ENCODE data around the gene CRY1.
"Not testable (repeated sequence)": the region's sequence is repeated elsewhere in the genome, so short reads cannot be mapped to it uniquely, and the experiment has no call there.

CRY1 gene

DNA sequence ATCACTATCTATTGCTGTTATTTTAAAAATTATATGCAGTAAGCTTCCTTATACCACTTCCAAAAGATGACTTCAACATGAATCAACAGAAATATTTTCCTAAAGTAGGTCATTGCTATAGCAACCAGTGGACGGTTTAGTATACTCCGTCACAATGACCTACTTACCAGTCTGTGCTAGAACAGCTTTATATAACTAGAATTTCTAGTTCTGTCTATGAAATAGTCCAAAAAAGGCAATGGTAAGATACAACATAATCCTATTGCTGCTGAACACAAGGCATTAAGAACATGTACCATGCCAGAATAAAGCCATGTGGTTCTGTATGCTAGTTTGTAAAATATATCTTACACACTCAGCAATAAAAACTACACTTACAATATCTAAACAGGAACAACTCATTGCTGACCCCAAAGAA lies 65.7 kb downstream of the CRY1 start:
- no peak for DNase-seq (ENCODE audit: low read depth)
- no peak for TF ChIP-seq MYC (IDR thresholded peaks at IDR 0.05; ENCODE audit: low read depth, low read length)
- TF ChIP-seq, protein P1, sequence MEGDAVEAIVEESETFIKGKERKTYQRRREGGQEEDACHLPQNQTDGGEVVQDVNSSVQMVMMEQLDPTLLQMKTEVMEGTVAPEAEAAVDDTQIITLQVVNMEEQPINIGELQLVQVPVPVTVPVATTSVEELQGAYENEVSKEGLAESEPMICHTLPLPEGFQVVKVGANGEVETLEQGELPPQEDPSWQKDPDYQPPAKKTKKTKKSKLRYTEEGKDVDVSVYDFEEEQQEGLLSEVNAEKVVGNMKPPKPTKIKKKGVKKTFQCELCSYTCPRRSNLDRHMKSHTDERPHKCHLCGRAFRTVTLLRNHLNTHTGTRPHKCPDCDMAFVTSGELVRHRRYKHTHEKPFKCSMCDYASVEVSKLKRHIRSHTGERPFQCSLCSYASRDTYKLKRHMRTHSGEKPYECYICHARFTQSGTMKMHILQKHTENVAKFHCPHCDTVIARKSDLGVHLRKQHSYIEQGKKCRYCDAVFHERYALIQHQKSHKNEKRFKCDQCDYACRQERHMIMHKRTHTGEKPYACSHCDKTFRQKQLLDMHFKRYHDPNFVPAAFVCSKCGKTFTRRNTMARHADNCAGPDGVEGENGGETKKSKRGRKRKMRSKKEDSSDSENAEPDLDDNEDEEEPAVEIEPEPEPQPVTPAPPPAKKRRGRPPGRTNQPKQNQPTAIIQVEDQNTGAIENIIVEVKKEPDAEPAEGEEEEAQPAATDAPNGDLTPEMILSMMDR (IDR thresholded peaks at IDR 0.05; ENCODE audit: low read depth, low read length), result no peak
- TF ChIP-seq POLR2A (IDR thresholded peaks at IDR 0.05; ENCODE audit: extremely low read depth, insufficient read length), result no peak
- TF ChIP-seq, protein P2, sequence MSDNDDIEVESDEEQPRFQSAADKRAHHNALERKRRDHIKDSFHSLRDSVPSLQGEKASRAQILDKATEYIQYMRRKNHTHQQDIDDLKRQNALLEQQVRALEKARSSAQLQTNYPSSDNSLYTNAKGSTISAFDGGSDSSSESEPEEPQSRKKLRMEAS (IDR thresholded peaks at IDR 0.05; ENCODE audit: low read depth, low read length), result no peak
- H3K4me3 ChIP-seq (ENCODE audit: low read depth, low read length), result no peak overlapping the region

DNA sequence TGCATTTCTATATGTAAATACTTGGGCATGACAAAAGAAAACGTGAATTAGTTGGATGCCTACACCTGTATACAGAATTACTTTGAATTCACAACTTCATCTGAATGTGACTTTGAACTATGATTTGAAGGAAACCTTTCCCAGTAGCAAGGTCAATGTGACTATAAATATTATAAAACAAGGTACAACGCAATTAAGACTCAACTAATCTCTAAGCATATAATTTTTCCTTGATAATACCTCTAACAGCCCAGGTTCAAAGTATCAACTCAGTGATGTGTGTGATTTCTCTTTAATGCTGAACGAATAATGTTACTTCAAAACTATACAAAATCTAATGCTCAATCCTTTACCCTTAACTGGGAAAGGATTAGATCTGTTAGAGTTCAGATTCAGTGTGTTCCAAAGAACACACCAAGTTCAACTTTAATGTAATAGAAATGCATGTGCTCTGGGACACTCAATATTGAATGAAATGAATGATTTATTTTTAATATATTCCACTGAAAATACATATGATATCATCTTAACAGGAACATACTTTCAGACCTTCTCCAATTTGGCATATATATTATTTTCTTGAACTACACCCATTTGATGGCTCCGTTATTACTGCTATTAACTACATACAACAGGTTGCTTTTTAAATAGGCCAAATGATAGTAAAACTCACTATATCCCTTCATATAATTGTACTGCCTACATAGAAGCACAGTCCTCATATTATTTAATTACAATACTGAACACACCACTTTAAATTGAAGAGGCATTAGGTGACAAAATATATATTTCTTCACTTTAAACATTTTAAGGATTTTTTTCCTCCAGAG lies 66.3 kb downstream of the CRY1 start:
- no peak for DNase-seq (ENCODE audit: low read depth)
- TF ChIP-seq MYC (IDR thresholded peaks at IDR 0.05; ENCODE audit: low read depth, low read length), result no peak
- TF ChIP-seq, protein P2 (IDR thresholded peaks at IDR 0.05; ENCODE audit: low read depth, low read length), result no peak
- TF ChIP-seq, protein P1 (IDR thresholded peaks at IDR 0.05; ENCODE audit: low read depth, low read length), result no peak
- TF ChIP-seq POLR2A (IDR thresholded peaks at IDR 0.05; ENCODE audit: extremely low read depth, insufficient read length), result no peak
- no peak overlapping the region for H3K4me3 ChIP-seq (ENCODE audit: low read depth, low read length)

DNA sequence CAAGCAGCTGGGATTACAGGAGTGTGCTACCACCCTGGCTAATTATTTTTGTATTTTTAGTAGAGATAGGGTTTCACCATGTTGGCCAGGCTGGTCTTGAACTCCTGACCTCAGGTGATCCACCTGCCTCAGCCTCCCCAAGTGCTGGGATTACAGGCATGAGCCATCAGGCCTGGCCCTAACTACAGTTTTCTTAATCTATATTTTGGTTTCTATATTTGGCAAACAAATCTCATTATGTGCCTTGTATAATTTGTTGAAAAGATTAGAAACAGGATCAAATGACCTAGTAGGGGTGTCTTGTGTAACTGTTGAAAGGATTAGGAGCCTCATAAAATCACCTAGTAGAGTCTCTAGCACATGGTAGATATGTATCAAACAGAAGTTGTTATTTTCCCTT lies 67.0 kb downstream of the CRY1 start:
- not testable (repeated sequence) for DNase-seq (ENCODE audit: low read depth); H3K4me3 ChIP-seq (ENCODE audit: low read depth, low read length)

DNA sequence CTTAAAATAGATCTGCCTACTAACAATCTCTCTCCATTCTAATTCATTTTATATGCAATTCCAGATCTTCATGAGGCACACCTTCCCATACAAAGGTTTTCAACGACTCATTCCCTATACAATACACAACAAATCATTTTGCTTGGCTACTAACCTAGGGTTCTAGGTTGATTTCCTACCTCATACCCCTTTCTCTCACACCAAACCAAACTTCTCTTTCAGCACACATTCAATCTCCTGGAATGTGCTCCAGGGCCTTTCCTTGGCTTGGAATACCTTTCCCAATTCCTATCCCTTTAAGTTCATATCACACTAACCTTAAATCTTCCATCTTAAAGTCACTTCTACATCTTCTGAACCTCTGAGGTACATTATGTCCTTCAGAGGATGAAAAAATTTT lies 67.7 kb downstream of the CRY1 start:
- TF ChIP-seq, protein P2 (IDR thresholded peaks at IDR 0.05; ENCODE audit: low read depth, low read length), result no peak
- TF ChIP-seq, protein P1 (IDR thresholded peaks at IDR 0.05; ENCODE audit: low read depth, low read length), result no peak
- TF ChIP-seq POLR2A (IDR thresholded peaks at IDR 0.05; ENCODE audit: extremely low read depth, insufficient read length) (no peak), MYC (IDR thresholded peaks at IDR 0.05; ENCODE audit: low read depth, low read length) (no peak)
- no peak for DNase-seq (ENCODE audit: low read depth)
- no peak overlapping the region for H3K4me3 ChIP-seq (ENCODE audit: low read depth, low read length)

DNA sequence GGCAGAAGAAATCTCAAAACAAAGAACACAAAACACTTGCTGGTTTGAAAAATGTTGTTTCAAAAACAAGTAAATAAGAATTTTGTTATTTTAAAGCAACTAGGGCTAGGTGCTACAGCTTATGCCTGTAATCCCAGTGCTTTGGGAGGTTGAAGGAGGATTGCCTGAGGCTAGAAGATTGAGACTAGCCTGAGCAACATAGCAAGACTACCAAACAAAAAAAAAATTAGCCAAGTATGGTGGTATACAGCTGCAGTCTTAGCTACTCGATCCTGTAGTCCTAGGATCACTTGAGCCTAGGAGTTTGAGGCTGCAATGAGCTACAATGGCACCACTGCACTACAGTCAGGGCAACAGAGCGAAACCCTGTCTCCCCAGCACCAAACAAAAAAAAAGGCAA lies 73.8 kb downstream of the CRY1 start:
- TF ChIP-seq POLR2A (IDR thresholded peaks at IDR 0.05; ENCODE audit: extremely low read depth, insufficient read length) (no peak), MYC (IDR thresholded peaks at IDR 0.05; ENCODE audit: low read depth, low read length) (no peak)
- TF ChIP-seq, protein P2 (IDR thresholded peaks at IDR 0.05; ENCODE audit: low read depth, low read length), result no peak
- TF ChIP-seq, protein P1 (IDR thresholded peaks at IDR 0.05; ENCODE audit: low read depth, low read length), result no peak
- no peak for DNase-seq (ENCODE audit: low read depth)
- no peak overlapping the region for H3K4me3 ChIP-seq (ENCODE audit: low read depth, low read length)

DNA sequence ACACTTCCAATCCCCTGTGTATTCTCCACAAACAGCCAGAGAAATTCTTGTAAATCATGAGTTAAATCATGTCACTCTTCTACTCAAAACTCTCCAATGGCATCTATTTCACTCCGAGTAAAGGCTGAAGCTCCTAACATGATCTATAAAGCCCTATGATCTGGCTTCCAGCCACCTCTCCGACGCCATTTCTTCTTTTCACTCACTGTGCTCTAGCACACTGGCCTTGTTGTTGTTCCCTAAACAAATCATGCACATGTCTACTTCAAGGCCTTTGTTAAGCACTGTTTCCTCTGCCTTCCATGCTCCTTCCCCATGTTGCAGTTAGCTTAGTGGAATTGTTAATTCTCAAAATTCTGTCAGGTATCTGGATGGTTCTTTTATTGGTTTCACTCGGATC lies 76.3 kb downstream of the CRY1 start:
- H3K4me3 ChIP-seq (ENCODE audit: low read depth, low read length), result no peak overlapping the region
- no peak for TF ChIP-seq POLR2A (IDR thresholded peaks at IDR 0.05; ENCODE audit: extremely low read depth, insufficient read length)
- TF ChIP-seq, protein P1 (IDR thresholded peaks at IDR 0.05; ENCODE audit: low read depth, low read length), result no peak
- TF ChIP-seq, protein P2 (IDR thresholded peaks at IDR 0.05; ENCODE audit: low read depth, low read length), result no peak
- no peak for TF ChIP-seq MYC (IDR thresholded peaks at IDR 0.05; ENCODE audit: low read depth, low read length)
- no peak for DNase-seq (ENCODE audit: low read depth)

All from NB4 (cell line).